Adrenal gland (tissue), 12 donors: Measurements from ENCODE around the gene APOC3. TPM values are rescaled to one million over a fixed set of nuclear protein-coding genes. Genes with fewer than 3 reads are reported as not detected.

ENCODE experiments used
- DNase-seq, 7 donors: peaks; one replicate each; pipeline ENCODE4 v3.0.0-alpha.2; 2019 to 2020
- H3K27ac ChIP-seq, 5 donors: fragments of 200-600 bp; sonication (generic) in 4 of 5; 1 replicate in 3 of 5; 2 replicates in 2 of 5; pipeline versions ENCODE4 v1.5.1 to v1.8.0; 2016 to 2020; ENCODE audit warnings: mild to moderate bottlenecking in 1 of 5
- H3K27me3 ChIP-seq: fragments of 200-600 bp; 2 replicates; pipeline ENCODE4 v1.8.0; 2021
- H3K36me3 ChIP-seq, 2 donors: fragments of 200-600 bp; replicated peaks in 1 of 2; 1 replicate in 1 of 2; 2 replicates in 1 of 2; pipeline versions ENCODE4 v1.5.1 to v1.8.0; 2018 to 2022
- H3K4me1 ChIP-seq, 2 donors: fragments of 200-600 bp; replicated peaks in 1 of 2; 1 replicate in 1 of 2; 2 replicates in 1 of 2; pipeline versions ENCODE4 v1.5.1 to v1.8.0; 2018 to 2021
- H3K4me3 ChIP-seq, 4 donors: fragments of 200-600 bp; sonication (generic) in 3 of 4; one replicate each; pipeline ENCODE4 v1.5.1; 2016 to 2018
- H3K9me3 ChIP-seq, 3 donors: fragments of 200-600 bp; sonication (generic) in 1 of 3; replicated peaks in 1 of 3; 1 replicate in 2 of 3; 2 replicates in 1 of 3; pipeline versions ENCODE4 v1.5.1 to v1.8.0; 2016 to 2021
- POLR2A ChIP-seq, 2 donors: fragments of 450-650 bp; IDR thresholded peaks; one replicate each; pipeline ENCODE4 v1.6.1; 2017; ENCODE audit warnings: antibody characterized with exemption in 2 of 2, mild to moderate bottlenecking in 2 of 2, moderate library complexity in 1 of 2
- WGBS, 4 donors: extraction: QIAGEN DNeasy Blood & Tissue Kit in 2 of 4; methylation state at CpG; one replicate each; pipeline versions ENCODE4 v1.1.5 to v1.1.7; 2013 to 2017; 5-methylcytosine and 5-hydroxymethylcytosine counted together
- intact Hi-C, 2 donors: fragments of 100-400 bp; cut with DNase I; formaldehyde crosslinking; loops; one replicate each; pipeline versions ENCODE4 v1.14.1 to v1.15.0; 2022 to 2023
- polyA plus RNA-seq, 3 donors: library from polyadenylated mRNA; stranded (reverse); fragments of 200-250 nt in 2 of 3; fragments of 350-450 nt in 1 of 3; fragmentation: Illumina TruSeq in 1 of 3; extraction: RNeasy Lipid Tissue Mini Kit (QIAGEN cat#74804) in 1 of 3; gene quantifications; one replicate each; pipeline ENCODE4 v1.2.3, GENCODE V29; 2013 to 2014
- total RNA-seq, 9 donors: library from RNA; depleted of rRNA in 4 of 9; stranded (reverse); fragments of >200 nt in 4 of 9; fragments of 120-200 nt in 1 of 9; fragmentation: NEBNext Ultra II Directional in 1 of 9; extraction: Animal tissue kit (Norgen Biotek cat#: 25700) in 1 of 9; gene quantifications; one replicate each; pipeline versions ENCODE4 v1.1.0 to v1.2.4, GENCODE V29; 2013 to 2023
- TF ChIP-seq, protein P1 (sequence below), 6 experiments: fragments of 450-650 bp in 4 of 6; fragments of 200-600 bp in 2 of 6; sonication (generic) in 1 of 6; IDR thresholded peaks; 1 replicate in 5 of 6; 2 replicates in 1 of 6; pipeline versions ENCODE4 v1.5.1 to v1.8.0; 2016 to 2021; ENCODE audit warnings: antibody characterized with exemption in 6 of 6, mild to moderate bottlenecking in 2 of 6, moderate library complexity in 1 of 6
- donor health status: healthy with polysubstance abuse.
- donor health status: Bipolar disorder and iron deficiency.
- donor health status: DM: yes; HTN: yes; CAD: no.
- donor health status: DM: no; HTN: no; CAD: no.
- donor health status: DM: no; HTN: no; CAD: no.
- donor health status: DM: yes; HTN: yes; CAD: no.

APOC3 gene
- total and polyA plus RNA-seq, 12 donors, result 0.20 to 3.1 (median 1.0) TPM; not detected in 5

GRCh38 chr11:116852261-116853031 lies 22.7 kb downstream of the APOC3 start:
- intact Hi-C loops, result no loop called here
- TF ChIP-seq, protein P1, sequence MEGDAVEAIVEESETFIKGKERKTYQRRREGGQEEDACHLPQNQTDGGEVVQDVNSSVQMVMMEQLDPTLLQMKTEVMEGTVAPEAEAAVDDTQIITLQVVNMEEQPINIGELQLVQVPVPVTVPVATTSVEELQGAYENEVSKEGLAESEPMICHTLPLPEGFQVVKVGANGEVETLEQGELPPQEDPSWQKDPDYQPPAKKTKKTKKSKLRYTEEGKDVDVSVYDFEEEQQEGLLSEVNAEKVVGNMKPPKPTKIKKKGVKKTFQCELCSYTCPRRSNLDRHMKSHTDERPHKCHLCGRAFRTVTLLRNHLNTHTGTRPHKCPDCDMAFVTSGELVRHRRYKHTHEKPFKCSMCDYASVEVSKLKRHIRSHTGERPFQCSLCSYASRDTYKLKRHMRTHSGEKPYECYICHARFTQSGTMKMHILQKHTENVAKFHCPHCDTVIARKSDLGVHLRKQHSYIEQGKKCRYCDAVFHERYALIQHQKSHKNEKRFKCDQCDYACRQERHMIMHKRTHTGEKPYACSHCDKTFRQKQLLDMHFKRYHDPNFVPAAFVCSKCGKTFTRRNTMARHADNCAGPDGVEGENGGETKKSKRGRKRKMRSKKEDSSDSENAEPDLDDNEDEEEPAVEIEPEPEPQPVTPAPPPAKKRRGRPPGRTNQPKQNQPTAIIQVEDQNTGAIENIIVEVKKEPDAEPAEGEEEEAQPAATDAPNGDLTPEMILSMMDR (IDR thresholded peaks at IDR 0.05), result no peak
- no peak for TF ChIP-seq POLR2A (IDR thresholded peaks at IDR 0.05)
- H3K36me3 ChIP-seq, result peaks cover 0 to 20% of the 10 kb centered on the region in 2 donors
- 60 to 73% (median 65%) methylated on average over 4 to 5 of the region's 5 CpGs for WGBS, 4 donors
- no peaks in the 10 kb centered on the region for H3K9me3 ChIP-seq
- H3K4me3 ChIP-seq, result no peak overlapping the region
- H3K27ac ChIP-seq, result peak overlapping the region in 1 of 5 donors; percentile 39
- DNase-seq, result peak in 2 of 7 donors; percentile 23 to 36
- no peaks in the 10 kb centered on the region for H3K27me3 ChIP-seq
- peaks cover 0 to 26% of the 10 kb centered on the region in 2 donors for H3K4me1 ChIP-seq

GRCh38 chr11:116853461-116854073 lies 23.9 kb downstream of the APOC3 start:
- no peaks in the 10 kb centered on the region for H3K27me3 ChIP-seq
- WGBS, 4 donors, result 64 to 89% (median 75%) methylated on average over 6 of the region's 6 CpGs
- peak in 1 of 7 donors; percentile 19 for DNase-seq
- peaks cover 0 to 23% of the 10 kb centered on the region in 2 donors for H3K36me3 ChIP-seq
- H3K4me1 ChIP-seq, result peaks cover 0 to 26% of the 10 kb centered on the region in 2 donors
- no peak overlapping the region for H3K4me3 ChIP-seq
- peak overlapping the region in 1 of 5 donors; percentile 39 for H3K27ac ChIP-seq
- intact Hi-C loops, result no loop called here
- TF ChIP-seq, protein P1 (IDR thresholded peaks at IDR 0.05), result no peak
- TF ChIP-seq POLR2A (IDR thresholded peaks at IDR 0.05), result no peak
- no peaks in the 10 kb centered on the region for H3K9me3 ChIP-seq

DNA sequence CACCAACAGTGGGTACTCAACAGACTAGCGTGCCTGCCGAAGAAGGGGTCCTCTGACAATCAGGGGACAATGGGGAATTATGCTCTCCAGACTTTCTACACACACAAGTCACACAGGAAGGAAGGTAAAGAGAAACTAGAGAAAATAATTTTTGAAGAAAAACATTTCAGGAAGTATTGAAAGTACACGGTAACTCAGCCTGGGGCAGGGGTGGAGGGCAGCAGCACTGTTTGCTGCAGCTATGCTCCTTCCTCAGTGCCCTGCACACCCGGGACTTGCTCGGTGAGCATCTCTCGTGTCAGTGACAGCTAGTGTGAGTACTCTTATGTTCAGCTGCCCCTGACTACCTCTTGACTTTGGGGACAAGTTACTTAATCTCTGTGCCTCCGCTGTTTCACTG lies 25.7 kb downstream of the APOC3 start:
- intact Hi-C loops, result no loop called here
- no peak overlapping the region for H3K27ac ChIP-seq
- no peak for DNase-seq
- no peaks in the 10 kb centered on the region for H3K9me3 ChIP-seq
- peaks cover 0 to 32% of the 10 kb centered on the region in 2 donors for H3K36me3 ChIP-seq
- peaks cover 0 to 26% of the 10 kb centered on the region in 2 donors for H3K4me1 ChIP-seq
- TF ChIP-seq, protein P1 (IDR thresholded peaks at IDR 0.05), result no peak
- TF ChIP-seq POLR2A (IDR thresholded peaks at IDR 0.05), result no peak
- H3K4me3 ChIP-seq, result no peak overlapping the region
- WGBS, 4 donors, result 88 to 94% (median 93%) methylated on average over 7 of the region's 7 CpGs
- no peaks in the 10 kb centered on the region for H3K27me3 ChIP-seq

DNA sequence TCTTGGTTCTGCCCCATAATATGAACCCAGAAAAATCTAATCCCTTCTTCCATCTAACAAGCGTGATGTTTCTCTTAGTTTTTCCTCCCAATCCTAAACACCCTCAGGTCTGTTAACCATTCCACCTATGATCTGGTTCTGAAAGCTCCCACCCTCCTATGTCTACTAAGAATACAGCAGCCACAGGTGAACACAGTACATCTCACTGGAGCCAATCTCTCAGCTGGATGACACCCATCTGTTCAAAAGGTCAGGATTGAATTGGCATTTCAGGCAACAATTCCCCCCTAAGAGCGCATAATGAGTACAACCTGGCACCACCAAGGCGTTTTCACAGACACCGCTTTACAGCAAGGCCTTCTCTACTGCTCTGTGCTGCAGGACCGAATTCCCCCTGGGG lies 26.7 kb downstream of the APOC3 start:
- intact Hi-C loops, result no loop called here
- H3K4me3 ChIP-seq, result no peak overlapping the region
- H3K4me1 ChIP-seq, result peaks cover 0 to 25% of the 10 kb centered on the region in 2 donors
- H3K27me3 ChIP-seq, result no peaks in the 10 kb centered on the region
- TF ChIP-seq POLR2A (IDR thresholded peaks at IDR 0.05), result no peak
- TF ChIP-seq, protein P1 (IDR thresholded peaks at IDR 0.05), result no peak
- H3K9me3 ChIP-seq, result no peaks in the 10 kb centered on the region
- 70 to 90% (median 78%) methylated on average over 5 of the region's 5 CpGs for WGBS, 4 donors
- H3K27ac ChIP-seq, result no peak overlapping the region
- H3K36me3 ChIP-seq, result peaks cover 0 to 42% of the 10 kb centered on the region in 2 donors
- no peak for DNase-seq
